ENCODE results near the gene DGKB.

DGKB gene

GRCh38 chr7:14258861-14259260 lies 643.7 kb downstream of the DGKB start:
- DNase-seq: no peak

GRCh38 chr7:14258441-14258840 lies 644.1 kb downstream of the DGKB start:
- DNase-seq: no peak

- DNase-seq: no peak
Observed at GRCh38 chr7:14252458-14252857, 650.1 kb downstream of the DGKB start.

- DNase-seq: no peak
Observed at GRCh38 chr7:14242175-14242574, 660.4 kb downstream of the DGKB start.

DNA sequence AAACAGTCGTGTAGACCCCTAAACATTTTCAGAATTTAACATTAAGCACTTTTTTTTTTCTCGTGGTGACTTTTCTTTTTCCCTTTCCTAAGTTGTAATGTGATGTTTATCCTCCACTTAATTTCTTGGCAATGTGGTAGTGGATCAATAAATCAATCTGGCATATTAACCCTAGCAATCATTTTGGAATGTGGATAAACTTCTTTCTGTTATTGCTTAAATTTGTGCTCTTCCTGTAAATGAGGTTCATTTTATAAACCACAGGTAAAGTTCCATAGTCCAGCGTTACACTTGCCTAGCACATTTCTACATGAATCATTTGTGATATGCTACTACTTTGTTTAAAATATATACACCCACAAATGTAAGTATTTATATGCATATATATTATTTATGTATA lies 665.7 kb downstream of the DGKB start:
- no peak for DNase-seq

- DNase-seq: no peak
Observed at GRCh38 chr7:14235056-14235455, 667.5 kb downstream of the DGKB start.

DNA sequence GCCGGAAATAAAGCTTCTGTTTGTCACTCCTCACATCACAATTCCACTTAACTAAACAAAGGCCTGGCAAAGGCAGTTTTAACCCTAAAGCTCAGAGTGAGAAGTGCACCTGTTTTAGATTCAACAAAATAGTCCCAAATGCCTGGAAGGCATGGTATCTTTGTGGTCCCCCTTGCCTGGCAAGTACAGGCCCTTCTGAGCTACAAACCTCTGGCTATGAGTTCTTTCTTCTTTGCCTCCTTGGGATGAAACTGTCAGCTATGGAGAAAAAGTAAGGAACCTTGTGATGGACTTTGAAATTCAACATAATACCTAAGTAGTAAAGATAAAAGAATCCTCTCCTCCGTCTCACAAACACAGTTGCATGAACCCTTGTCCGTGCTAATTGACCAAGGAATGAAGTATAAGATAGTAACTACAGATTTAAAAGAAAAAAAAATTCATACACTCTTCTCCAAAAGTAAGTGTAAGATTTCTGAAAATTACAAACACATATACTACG lies 668.6 kb downstream of the DGKB start:
- no peak for DNase-seq

DNA sequence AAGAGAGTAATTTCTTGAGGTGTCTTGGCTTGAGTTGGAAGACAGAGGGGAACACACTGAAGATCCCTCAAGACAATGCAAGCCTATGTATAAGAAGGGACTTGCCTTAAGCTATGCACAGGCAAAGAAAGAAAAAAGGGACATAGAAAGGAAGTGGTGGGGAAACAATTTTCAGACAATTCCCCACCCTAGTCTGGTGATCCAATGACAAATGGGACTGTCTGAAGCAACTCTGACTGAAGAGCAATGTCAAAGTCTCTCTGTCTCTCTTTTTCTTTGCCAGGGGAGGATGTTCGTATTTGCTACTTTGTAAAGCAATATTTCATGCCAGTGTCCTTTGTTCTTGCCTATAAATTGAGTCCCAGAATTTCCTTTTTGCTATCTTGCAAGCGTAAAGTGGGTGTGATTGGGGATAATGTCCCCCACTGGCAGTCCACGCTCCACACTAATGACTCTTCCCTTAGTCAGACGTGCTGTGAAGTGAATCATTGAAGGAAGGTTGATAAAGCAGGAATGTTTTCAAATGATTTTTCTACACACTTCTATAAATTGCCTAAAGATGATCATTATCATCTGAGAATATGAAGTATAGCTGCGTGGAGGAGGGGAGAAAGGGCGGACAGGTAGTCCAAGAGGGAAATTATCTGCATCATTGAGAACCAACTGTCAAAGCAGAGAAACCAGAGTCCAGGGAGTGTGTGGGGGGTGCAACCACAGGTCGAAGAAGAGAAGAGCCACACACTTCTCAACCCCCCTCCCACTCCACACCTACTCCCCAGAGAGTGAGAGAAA lies 669.3 kb downstream of the DGKB start:
- no peak for DNase-seq

DNA sequence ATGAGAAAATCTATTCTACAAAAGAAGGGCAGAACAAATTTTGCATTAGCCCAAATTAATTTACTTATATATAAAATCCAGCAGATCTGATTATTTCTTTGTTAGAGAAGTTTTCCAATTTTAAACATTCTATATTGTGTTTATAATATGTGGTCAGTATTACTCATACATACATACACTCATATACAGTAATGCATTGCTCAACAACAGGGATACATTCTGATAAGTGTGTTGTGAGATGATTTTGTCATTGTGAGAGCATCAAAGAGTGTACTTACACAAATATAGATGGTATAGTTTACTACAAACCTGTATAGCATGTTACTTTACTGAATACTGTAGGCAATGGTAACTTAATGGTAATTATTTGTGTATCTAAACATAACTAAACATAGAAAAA lies 673.5 kb downstream of the DGKB start:
- DNase-seq: no peak

DNA sequence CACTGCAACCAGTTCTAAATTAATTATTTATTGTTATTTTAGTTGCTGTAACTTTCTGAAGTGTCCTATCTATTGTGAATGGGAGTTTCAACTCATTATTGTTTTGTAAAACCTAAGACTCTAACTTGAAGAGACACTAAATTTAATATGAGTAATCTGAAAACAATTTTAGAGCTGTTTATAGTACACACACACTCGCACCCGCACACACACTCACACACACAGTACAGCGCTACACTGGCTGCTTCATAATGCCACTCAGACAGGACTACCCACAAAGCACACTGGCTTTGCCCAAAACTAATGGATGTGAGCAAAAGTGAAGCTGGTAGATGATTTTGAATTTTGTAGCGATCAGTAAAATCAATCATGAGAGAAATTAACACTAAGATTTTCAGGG lies 674.2 kb downstream of the DGKB start:
- no peak for DNase-seq

DNA sequence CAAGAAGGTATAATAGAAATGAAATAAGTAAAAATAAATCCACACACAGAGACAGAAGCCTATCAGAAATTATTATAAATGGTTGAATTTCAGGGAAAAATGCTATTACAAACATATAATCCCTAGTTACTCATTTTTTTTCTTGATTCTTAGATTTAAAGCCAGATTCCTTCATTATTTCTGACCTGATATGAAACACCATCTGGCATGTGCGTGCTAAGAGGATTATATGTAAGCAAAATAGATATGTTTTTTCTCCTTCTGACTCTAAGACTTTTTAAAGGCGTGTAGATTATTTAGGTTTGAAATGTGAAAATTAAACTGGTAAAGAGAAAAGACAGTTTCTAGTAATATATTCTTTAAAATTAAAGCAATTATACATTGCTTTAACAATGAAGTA lies 676.4 kb downstream of the DGKB start:
- no peak for DNase-seq

GRCh38 chr7:14219125-14219524 lies 683.4 kb downstream of the DGKB start:
- DNase-seq: no peak

- DNase-seq: no peak
Observed at GRCh38 chr7:14218338-14218737, 684.2 kb downstream of the DGKB start.

DNA sequence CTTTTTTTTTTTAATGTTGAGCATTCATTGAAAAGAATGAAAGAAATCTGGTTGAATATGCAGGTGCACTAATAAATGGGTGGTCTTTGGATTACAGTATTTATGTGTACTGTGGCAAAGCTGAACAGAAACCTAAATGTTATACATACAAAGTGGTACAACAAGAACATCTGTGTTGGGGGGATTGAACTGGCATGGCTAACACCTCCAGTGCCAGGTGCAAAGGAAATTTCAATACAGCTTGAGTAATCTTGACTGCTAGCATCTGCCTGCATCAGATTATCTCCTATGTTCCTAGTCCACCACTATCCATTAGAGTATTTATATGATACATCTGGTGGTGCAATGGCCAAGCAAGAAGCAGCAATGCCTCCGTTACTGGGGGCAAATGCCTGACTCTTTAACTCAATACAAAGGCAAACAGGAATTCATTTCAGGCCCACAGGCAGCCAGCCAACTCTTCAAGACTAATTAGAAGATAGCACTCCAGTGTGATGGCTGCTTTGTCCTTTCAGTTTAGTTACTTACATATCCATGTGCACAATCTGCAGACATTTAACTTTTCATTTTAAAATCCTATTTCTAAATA lies 692.6 kb downstream of the DGKB start:
- DNase-seq: no peak

DNA sequence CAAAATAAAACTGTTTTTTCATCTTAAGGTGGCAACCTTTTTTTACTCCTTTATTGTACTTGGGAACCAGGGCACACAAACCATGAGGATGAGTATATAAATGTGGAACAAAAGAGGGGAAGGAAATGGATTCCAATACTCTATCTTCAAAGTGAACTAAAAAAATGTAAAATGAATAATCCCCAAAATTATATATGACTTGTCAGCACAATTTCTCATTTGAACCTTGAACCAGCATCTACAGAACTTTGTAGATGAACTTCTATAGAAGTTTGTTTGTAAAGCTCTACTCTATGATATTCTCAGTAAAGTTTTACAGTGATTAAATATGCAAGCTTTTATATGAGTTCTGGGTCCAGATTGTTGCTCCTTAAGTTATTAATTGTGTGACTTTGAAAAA lies 694.8 kb downstream of the DGKB start:
- DNase-seq: no peak

- DNase-seq: no peak
Observed at GRCh38 chr7:14207138-14207537, 695.4 kb downstream of the DGKB start.

- no peak for DNase-seq
Observed at GRCh38 chr7:14206121-14206520, 696.4 kb downstream of the DGKB start.

GRCh38 chr7:14201353-14201752 lies 701.2 kb downstream of the DGKB start:
- DNase-seq: no peak

DNA sequence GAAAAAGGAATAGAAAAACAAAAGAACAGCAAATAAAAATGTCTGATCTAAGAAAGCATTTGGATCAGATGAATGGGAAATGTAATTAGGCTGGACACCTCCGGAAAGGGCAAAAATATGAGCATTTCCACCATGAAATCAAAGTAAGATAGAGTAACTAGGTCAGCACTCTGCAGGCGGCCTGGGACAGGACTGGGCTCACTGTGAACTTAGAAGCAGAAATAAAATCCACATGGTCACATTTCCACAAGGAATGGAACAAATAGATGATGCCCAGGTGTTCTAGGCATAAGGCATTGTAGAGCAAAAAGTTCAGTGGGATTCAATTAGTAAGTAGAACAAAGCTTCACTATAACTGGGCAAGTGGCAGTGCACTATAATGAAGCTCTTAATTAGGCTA lies 703.2 kb downstream of the DGKB start:
- no peak for DNase-seq

DNA sequence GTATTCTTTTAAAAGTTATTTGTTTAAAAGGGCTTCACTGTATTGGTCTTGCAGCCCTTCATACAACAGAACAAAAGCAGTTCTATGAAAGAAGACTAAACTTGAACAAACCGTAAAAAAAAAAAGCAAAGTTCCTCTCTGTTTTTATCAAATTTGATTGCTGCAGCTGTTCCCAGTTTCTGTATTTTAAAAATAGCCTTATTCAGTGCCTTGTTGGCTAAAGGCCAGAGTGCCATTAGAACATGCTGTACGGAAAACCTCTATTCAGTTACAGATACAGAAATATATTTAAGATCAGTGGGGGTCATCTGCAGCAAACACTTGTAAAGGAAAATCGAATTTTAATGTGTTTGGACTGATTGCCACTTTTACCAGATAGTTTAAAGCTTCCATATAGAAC lies 705.3 kb downstream of the DGKB start:
- DNase-seq: no peak

GRCh38 chr7:14196555-14196954 lies 706.0 kb downstream of the DGKB start:
- DNase-seq: no peak

GRCh38 chr7:14195871-14196270 lies 706.7 kb downstream of the DGKB start:
- no peak for DNase-seq

DNA sequence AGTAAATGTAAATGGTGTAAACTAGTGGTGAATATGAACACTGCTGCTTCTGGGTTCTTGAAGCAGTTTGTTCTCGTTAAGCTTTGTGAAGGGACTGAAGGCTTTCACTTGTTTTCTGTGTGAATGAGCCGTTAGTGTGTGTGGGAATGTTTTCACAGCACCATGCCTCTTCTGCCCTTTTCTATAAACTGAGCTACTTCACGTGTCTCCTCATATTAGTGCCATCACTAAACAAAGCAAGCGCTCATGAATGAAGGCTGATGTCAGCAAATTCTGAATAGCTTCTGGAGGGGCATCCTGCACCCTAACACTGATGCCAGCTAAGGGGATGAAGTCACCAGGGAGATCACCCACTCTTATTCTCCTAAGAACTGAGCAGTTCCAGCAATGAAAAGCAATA lies 707.5 kb downstream of the DGKB start:
- DNase-seq: no peak

DNA sequence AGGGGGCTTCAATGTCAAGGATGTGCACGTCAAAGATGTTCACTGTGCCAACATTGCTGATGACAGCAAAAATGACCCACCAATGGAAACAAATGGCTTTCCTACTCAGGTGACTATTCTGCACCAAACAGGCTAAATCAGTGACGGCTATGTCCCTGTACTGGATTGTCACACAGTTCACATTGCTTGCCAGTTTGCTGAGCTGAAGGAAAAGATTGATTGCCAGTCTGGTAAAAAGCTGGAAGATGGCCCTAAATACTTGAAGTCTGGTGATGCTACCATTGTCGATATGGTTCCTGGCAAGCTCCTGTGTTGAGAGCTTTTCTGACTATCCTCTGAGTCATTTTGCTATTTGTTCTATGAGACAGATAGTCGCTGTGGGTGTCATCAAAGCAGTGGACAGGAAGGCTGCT lies 710.9 kb downstream of the DGKB start:
- DNase-seq: no peak

Data from inflammatory macrophage treated with lipopolysaccharide for 1 hour (primary cell).